Measurements from ENCODE around the gene CTAGE8.
"Not testable (repeated sequence)": the region's sequence is repeated elsewhere in the genome, so short reads cannot be mapped to it uniquely, and the experiment has no call there.

Gene CTAGE8

GRCh38 chr7:144252307-144252706, 16.8 kb downstream of the CTAGE8 start:
- DNase-seq, result not testable (repeated sequence)

GRCh38 chr7:144247674-144248330, 21.3 kb downstream of the CTAGE8 start:
- DNase-seq, result not testable (repeated sequence)

- not testable (repeated sequence) for DNase-seq
Measured at GRCh38 chr7:144246967-144247366, 22.1 kb downstream of the CTAGE8 start.

GRCh38 chr7:144245372-144245771, 23.7 kb downstream of the CTAGE8 start:
- DNase-seq, result not testable (repeated sequence)

GRCh38 chr7:144239365-144239764, 29.7 kb downstream of the CTAGE8 start, which contains the start of gene OR2A42:
Gene OR2A42, minus strand, starts transcription at chr7:144239605. Its CDS starts 6,762 bp downstream, at chr7:144232843.
- DNase-seq, result not testable (repeated sequence)

- DNase-seq, result not testable (repeated sequence)
Measured at GRCh38 chr7:144238530-144239082, 30.5 kb downstream of the CTAGE8 start.

GRCh38 chr7:144233039-144233438, 36.0 kb downstream of the CTAGE8 start:
- DNase-seq, result not testable (repeated sequence)

- not testable (repeated sequence) for DNase-seq
Measured at GRCh38 chr7:144231027-144231426, 38.1 kb downstream of the CTAGE8 start.

GRCh38 chr7:144228810-144229209, 40.3 kb downstream of the CTAGE8 start:
- not testable (repeated sequence) for DNase-seq

GRCh38 chr7:144226866-144227265, 42.2 kb downstream of the CTAGE8 start:
- DNase-seq, result not testable (repeated sequence)

GRCh38 chr7:144223675-144224074, 45.4 kb downstream of the CTAGE8 start:
- DNase-seq, result not testable (repeated sequence)

GRCh38 chr7:144220531-144220930, 48.6 kb downstream of the CTAGE8 start:
- not testable (repeated sequence) for DNase-seq

- not testable (repeated sequence) for DNase-seq
Measured at GRCh38 chr7:144219149-144219548, 49.9 kb downstream of the CTAGE8 start.

GRCh38 chr7:144218581-144218980, 50.5 kb downstream of the CTAGE8 start:
- not testable (repeated sequence) for DNase-seq

GRCh38 chr7:144217200-144217599, 51.9 kb downstream of the CTAGE8 start:
- not testable (repeated sequence) for DNase-seq

All from femur (tissue), 1 donor.